ENCODE measurements around the gene THSD8. TPM values are rescaled to one million over a fixed set of nuclear protein-coding genes. Genes with fewer than 3 reads are reported as not detected.

THSD8 gene
- total RNA-seq, 1 donor from 2014 or later, result not detected

DNA sequence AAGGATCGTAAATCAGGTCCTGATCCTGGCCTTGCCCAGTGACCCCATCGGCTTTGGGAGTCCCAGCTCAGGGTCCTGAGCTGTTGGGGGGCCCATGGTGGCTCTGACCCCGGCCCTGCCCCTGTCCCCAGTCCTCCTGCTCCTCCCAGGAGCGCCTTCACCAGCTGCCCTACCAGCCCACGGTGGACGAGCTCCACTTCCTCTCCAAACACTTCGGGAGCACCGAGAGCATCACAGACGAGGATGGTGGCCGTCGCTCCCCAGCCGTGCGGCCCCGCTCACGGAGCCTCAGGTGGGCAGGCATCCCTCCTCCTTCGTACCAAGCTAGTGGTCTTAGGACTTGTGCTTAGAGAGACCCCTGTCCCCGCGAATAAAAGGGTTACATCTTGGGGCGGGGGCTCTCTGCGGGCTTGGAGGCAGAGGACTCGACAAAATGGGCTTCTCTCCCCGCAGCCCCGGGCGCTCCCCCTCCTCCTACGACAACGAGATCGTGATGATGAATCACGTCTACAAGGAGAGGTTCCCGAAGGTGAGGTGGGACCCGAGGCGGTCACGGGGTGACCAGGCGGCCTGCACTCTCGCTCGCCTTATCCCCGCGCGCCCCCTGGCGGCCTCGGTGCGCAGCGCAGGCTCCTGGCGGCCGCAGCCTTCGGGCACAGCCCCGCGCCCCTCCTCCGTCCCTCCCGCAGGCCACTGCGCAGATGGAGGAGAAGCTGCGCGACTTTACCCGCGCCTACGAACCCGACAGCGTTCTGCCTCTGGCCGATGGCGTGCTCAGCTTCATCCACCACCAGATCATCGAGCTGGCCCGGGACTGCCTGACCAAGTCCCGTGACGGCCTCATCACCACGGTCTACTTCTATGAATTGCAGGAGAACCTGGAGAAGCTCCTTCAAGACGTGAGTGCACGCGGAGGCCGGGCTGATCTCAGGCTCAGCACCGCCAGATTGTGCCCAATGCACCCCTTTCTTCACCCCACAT, 45.6 kb downstream of the THSD8 start:
- H3K4me3 ChIP-seq (ENCODE audit: low read depth, low read length), result no peak overlapping the region
- H3K27me3 ChIP-seq (ENCODE audit: control insufficient read depth, insufficient read depth, low read length), result peaks cover 11% of the 10 kb centered on the region
- no peaks in the 10 kb centered on the region for H3K36me3 ChIP-seq (ENCODE audit: control insufficient read depth, insufficient read depth, low read length)
- TF ChIP-seq, protein P1, sequence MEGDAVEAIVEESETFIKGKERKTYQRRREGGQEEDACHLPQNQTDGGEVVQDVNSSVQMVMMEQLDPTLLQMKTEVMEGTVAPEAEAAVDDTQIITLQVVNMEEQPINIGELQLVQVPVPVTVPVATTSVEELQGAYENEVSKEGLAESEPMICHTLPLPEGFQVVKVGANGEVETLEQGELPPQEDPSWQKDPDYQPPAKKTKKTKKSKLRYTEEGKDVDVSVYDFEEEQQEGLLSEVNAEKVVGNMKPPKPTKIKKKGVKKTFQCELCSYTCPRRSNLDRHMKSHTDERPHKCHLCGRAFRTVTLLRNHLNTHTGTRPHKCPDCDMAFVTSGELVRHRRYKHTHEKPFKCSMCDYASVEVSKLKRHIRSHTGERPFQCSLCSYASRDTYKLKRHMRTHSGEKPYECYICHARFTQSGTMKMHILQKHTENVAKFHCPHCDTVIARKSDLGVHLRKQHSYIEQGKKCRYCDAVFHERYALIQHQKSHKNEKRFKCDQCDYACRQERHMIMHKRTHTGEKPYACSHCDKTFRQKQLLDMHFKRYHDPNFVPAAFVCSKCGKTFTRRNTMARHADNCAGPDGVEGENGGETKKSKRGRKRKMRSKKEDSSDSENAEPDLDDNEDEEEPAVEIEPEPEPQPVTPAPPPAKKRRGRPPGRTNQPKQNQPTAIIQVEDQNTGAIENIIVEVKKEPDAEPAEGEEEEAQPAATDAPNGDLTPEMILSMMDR (IDR thresholded peaks at IDR 0.05; ENCODE audit: insufficient read depth, low read length, poor library complexity, severe bottlenecking), result peak; percentile 66
- DNase-seq (ENCODE audit: low read depth), result peak; percentile 43

Other genes with a start within 250 kb of the THSD8 start
- 6.0 and 6.6 TPM in 2 replicates for gene ZNF490, start 191.3 kb upstream of the THSD8 start, total RNA-seq
- 11.0 and 16.2 TPM in 2 replicates for gene ZNF791, start 191.1 kb upstream of the THSD8 start, total RNA-seq
- gene MAN2B1, start 135.3 kb upstream of the THSD8 start, total RNA-seq, result 92.8 and 141 TPM in 2 replicates
- gene WDR83, start 135.3 kb upstream of the THSD8 start, total RNA-seq, result 15.7 and 16.6 TPM in 2 replicates
- 109 and 127 TPM in 2 replicates for gene DHPS, start 120.2 kb upstream of the THSD8 start, total RNA-seq
- gene GNG14, start 114.1 kb upstream of the THSD8 start, total RNA-seq, result not detected in 2 replicates
- gene FBXW9, start 105.4 kb upstream of the THSD8 start, total RNA-seq, result 19.0 and 20.7 TPM in 2 replicates
- gene TNPO2, start 78.1 kb upstream of the THSD8 start, total RNA-seq, result 27.1 and 40.2 TPM in 2 replicates
- 368 and 443 TPM in 2 replicates for gene TRIR, start 67.4 kb upstream of the THSD8 start, total RNA-seq
- 146 and 148 TPM in 2 replicates for gene GET3, start 64.6 kb upstream of the THSD8 start, total RNA-seq
- gene BEST2, start 50.3 kb upstream of the THSD8 start, total RNA-seq, result not detected in 2 replicates
- gene HOOK2, start 26.5 kb upstream of the THSD8 start, total RNA-seq, result 38.7 and 44.1 TPM in 2 replicates
- 395 and 431 TPM in 2 replicates for gene JUNB, start 10.6 kb upstream of the THSD8 start, total RNA-seq
- 366 and 396 TPM in 2 replicates for gene PRDX2, start 269 bp upstream of the THSD8 start, total RNA-seq
- 17.0 and 24.8 TPM in 2 replicates for gene RNASEH2A, start 4.5 kb downstream of the THSD8 start, total RNA-seq
- 0.21 TPM in 1 of 2 replicates, not detected in the other for gene RTBDN, start 32.5 kb downstream of the THSD8 start, total RNA-seq
- gene MAST1, start 36.4 kb downstream of the THSD8 start, total RNA-seq, result 0.88 and 2.4 TPM in 2 replicates
- 38.5 and 44.4 TPM in 2 replicates for gene DNASE2, start 79.4 kb downstream of the THSD8 start, total RNA-seq
- gene KLF1, start 85.1 kb downstream of the THSD8 start, total RNA-seq, result not detected in 2 replicates
- gene GCDH, start 89.1 kb downstream of the THSD8 start, total RNA-seq, result 35.2 and 43.9 TPM in 2 replicates
- gene SYCE2, start 117.2 kb downstream of the THSD8 start, total RNA-seq, result 0.13 and 0.48 TPM in 2 replicates
- gene FARSA, start 131.6 kb downstream of the THSD8 start, total RNA-seq, result 90.6 and 93.7 TPM in 2 replicates
- gene CALR, start 136.5 kb downstream of the THSD8 start, total RNA-seq, result 936 and 958 TPM in 2 replicates
- 138 and 146 TPM in 2 replicates for gene RAD23A, start 143.8 kb downstream of the THSD8 start, total RNA-seq
- 60.1 and 78.0 TPM in 2 replicates for gene GADD45GIP1, start 155.2 kb downstream of the THSD8 start, total RNA-seq
- gene DAND5, start 167.5 kb downstream of the THSD8 start, total RNA-seq, result not detected in 2 replicates
- 6.7 and 9.7 TPM in 2 replicates for gene NFIX, start 193.4 kb downstream of the THSD8 start, total RNA-seq